Fibroblast of villous mesenchyme (primary cell): ENCODE results near the gene NMT1. TPM values are rescaled to one million over a fixed set of nuclear protein-coding genes. Genes with fewer than 3 reads are reported as not detected.

Experiments
- DNase-seq: peaks from one replicate; pipeline ENCODE4 v3.0.0-alpha.2; 2010; ENCODE audit warnings: low read depth
- H3K4me3 ChIP-seq: 2 replicates; pipeline ENCODE4 v1.5.1; 2011; ENCODE audit warnings: low read depth, mild to moderate bottlenecking, low read length
- total RNA-seq: library from RNA; depleted of rRNA; stranded (reverse); fragments of >200 nt; gene quantifications from 2 replicates; pipeline ENCODE4 v1.2.3, GENCODE V29; 2012
- TF ChIP-seq, protein P1 (sequence below): IDR thresholded peaks from 2 replicates; pipeline ENCODE4 v1.5.1; 2012; ENCODE audit warnings: low read depth, mild to moderate bottlenecking, low read length; ENCODE audit not compliant: insufficient read depth

NMT1 gene
- total RNA-seq, 1 donor: 78.2 TPM

GRCh38 chr17:45029758-45030423 is 31.2 kb upstream of the NMT1 start:
- DNase-seq: no peak
- H3K4me3 ChIP-seq: no peak overlapping the region
- TF ChIP-seq, protein P1, sequence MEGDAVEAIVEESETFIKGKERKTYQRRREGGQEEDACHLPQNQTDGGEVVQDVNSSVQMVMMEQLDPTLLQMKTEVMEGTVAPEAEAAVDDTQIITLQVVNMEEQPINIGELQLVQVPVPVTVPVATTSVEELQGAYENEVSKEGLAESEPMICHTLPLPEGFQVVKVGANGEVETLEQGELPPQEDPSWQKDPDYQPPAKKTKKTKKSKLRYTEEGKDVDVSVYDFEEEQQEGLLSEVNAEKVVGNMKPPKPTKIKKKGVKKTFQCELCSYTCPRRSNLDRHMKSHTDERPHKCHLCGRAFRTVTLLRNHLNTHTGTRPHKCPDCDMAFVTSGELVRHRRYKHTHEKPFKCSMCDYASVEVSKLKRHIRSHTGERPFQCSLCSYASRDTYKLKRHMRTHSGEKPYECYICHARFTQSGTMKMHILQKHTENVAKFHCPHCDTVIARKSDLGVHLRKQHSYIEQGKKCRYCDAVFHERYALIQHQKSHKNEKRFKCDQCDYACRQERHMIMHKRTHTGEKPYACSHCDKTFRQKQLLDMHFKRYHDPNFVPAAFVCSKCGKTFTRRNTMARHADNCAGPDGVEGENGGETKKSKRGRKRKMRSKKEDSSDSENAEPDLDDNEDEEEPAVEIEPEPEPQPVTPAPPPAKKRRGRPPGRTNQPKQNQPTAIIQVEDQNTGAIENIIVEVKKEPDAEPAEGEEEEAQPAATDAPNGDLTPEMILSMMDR: no peak

GRCh38 chr17:45030733-45031132 is 30.4 kb upstream of the NMT1 start:
- TF ChIP-seq, protein P1: no peak
- H3K4me3 ChIP-seq: no peak overlapping the region
- DNase-seq: no peak

DNA sequence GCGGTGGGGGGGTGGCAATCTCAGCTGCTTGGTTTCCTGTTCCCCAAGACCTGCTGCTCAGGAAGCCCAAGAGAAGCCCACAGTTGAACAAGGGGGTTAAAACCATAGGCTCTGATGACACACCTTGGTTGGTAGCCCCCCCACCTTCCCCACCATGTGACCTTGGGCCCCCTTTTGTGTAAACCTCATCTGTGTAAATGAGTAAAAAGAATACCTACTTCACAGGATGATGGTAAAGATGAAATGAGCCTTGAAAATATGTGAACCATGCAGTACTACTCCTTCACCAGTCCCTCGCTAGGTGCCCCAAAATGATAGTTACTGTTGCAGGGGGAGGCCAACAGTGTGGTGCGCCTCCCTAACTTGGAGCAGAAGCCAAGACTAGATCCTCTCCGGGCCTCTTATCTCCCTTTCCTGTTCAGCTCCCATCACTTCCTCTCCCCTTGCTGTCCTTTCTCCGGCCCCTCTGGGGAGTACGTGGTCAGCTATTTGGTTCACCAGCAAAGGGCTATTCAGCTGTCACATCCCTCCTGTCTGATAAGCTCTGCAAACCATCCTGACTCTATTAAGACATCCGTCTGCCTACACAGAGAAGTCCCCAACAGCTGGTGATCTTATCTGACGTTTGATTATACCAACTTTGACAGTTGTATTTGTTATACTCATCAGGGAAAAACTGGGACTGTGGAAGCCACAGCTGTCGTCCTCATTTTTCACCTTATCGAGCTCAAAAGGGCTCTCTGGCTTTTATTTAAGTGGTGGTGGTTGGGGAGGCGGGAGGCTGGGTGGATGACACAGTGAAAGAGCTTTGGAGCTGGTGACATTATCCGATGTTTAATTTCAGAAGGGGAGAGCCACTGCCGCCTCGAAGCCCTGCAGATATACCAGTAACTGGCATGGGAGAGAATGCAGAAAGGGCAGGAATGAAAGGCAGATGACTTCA is 29.6 kb upstream of the NMT1 start:
- DNase-seq: no peak
- no peak overlapping the region for H3K4me3 ChIP-seq
- TF ChIP-seq, protein P1: no peak

DNA sequence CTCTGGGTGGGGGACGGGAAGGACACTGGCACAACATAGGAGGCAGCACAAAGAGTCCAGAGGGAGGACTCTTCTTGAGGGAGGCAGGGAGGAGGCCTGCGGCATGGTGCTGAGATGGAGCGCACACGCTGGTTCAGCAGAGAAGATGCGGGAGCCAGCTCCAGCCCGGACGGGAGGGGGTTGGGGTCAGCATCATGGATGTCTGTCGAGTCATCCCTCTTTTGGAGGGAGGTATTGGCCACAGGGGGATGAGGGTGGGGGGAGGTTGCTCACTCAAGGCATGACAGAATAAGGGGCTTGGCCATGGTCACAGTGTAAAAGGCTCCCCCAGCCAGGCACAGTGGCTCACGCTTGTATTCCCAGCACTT is 29.0 kb upstream of the NMT1 start:
- TF ChIP-seq, protein P1: no peak
- no peak for DNase-seq
- no peak overlapping the region for H3K4me3 ChIP-seq

DNA sequence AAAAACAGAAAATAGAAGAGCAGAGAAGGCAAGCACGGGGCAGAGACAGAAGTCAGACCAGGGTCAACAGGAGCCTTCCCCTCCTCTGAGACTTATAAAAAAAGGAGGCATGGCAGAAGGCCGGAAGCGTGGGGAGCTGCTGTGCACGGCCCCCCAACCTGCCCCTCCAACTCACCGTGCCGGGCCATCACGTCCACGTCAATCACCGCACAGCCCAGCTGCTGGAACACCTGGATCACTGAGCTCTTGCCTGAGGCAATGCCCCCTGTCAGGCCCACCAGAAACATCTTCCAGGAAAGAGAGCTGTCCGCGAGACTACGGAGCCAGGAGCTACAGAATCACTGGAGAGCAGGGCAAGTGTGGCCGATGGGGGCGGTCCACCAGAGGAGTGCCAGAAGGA is 26.5 kb upstream of the NMT1 start:
- TF ChIP-seq, protein P1: no peak
- DNase-seq: no peak

GRCh38 chr17:45035848-45036247 is 25.3 kb upstream of the NMT1 start:
- no peak for DNase-seq
- no peak overlapping the region for H3K4me3 ChIP-seq
- TF ChIP-seq, protein P1: no peak

More for the DNA sequence above, 26.5 kb upstream of the NMT1 start:
- no peak overlapping the region for H3K4me3 ChIP-seq
